HL-60 (cell line): ENCODE measurements around the gene WDR6.

ENCODE experiments used
- DNase-seq, 2 experiments: peaks; one replicate each; pipeline ENCODE4 v3.0.0-alpha.2; 2010 to 2020; ENCODE audit warnings: low read depth in 1 of 2, low spot score in 1 of 2
- H3K27ac ChIP-seq: fragments of 250-450 bp; sonication (Bioruptor Pico); replicated peaks from 2 replicates; pipeline ENCODE4 v1.5.1; 2020; ENCODE audit warnings: mild to moderate bottlenecking, moderate library complexity
- H3K27me3 ChIP-seq: fragments of 250-450 bp; sonication (Bioruptor Pico); 2 replicates; pipeline ENCODE4 v1.5.1; 2021; ENCODE audit warnings: mild to moderate bottlenecking, moderate library complexity; ENCODE audit not compliant: insufficient read depth, poor library complexity, severe bottlenecking
- H3K4me3 ChIP-seq: replicated peaks from 2 replicates; pipeline ENCODE4 v1.5.1; 2011; ENCODE audit warnings: mild to moderate bottlenecking, control low read depth, low read length; ENCODE audit not compliant: insufficient read depth
- GABPA ChIP-seq: IDR thresholded peaks from 2 replicates; pipeline ENCODE4 v1.6.1; 2012; ENCODE audit warnings: low read depth
- POLR2AphosphoS5 ChIP-seq: IDR thresholded peaks from 2 replicates; pipeline ENCODE4 v1.6.1; 2012; ENCODE audit warnings: low read depth
- SPI1 ChIP-seq: IDR thresholded peaks from 2 replicates; pipeline ENCODE4 v1.6.1; 2012; ENCODE audit warnings: low read depth, mild to moderate bottlenecking, borderline replicate concordance
- TF ChIP-seq, protein P1 (sequence below): IDR thresholded peaks from one replicate; pipeline ENCODE4 v1.5.1; 2011; ENCODE audit warnings: low read length, control low read depth, inconsistent platforms; ENCODE audit not compliant: insufficient read depth
- TF ChIP-seq, protein P2 (sequence below): IDR thresholded peaks from 2 replicates; pipeline ENCODE4 v1.6.1; 2012; ENCODE audit warnings: low read depth; ENCODE audit not compliant: insufficient replicate concordance

Gene WDR6

DNA sequence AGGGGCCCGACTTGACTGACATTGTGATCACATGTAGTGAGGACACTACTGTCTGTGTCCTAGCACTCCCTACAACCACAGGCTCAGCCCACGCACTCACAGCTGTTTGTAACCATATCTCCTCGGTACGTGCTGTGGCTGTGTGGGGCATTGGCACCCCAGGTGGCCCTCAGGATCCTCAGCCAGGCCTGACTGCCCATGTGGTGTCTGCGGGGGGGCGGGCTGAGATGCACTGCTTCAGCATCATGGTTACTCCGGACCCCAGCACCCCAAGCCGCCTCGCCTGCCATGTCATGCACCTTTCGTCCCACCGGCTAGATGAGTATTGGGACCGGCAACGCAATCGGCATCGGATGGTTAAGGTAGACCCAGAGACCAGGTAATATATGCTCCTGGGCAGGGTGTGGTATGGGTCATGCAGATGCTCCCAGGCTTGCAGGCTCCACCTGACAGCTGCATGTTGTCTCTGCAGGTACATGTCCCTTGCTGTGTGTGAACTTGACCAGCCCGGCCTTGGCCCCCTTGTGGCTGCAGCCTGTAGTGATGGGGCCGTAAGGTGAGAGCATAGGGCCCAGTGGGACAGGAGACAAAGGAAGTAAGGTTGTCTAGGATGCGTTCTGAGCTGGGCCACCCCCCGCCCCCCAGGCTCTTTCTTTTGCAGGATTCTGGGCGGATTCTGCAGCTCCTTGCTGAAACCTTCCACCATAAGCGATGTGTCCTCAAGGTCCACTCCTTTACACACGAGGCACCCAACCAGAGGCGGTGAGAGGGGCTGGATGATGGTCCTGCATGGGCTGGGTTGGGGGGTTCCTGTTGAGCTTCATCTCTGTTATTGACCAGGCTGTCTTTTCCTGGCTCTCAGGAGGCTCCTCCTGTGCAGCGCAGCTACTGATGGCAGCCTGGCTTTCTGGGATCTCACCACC is 6.8 kb downstream of the WDR6 start:
- Histone ChIP-seq H3K4me3 (no peak overlapping the region), H3K27me3 (no peaks in the 10 kb centered on the region), H3K27ac (no peak overlapping the region)
- no peak for TF ChIP-seq SPI1
- TF ChIP-seq, protein P1, sequence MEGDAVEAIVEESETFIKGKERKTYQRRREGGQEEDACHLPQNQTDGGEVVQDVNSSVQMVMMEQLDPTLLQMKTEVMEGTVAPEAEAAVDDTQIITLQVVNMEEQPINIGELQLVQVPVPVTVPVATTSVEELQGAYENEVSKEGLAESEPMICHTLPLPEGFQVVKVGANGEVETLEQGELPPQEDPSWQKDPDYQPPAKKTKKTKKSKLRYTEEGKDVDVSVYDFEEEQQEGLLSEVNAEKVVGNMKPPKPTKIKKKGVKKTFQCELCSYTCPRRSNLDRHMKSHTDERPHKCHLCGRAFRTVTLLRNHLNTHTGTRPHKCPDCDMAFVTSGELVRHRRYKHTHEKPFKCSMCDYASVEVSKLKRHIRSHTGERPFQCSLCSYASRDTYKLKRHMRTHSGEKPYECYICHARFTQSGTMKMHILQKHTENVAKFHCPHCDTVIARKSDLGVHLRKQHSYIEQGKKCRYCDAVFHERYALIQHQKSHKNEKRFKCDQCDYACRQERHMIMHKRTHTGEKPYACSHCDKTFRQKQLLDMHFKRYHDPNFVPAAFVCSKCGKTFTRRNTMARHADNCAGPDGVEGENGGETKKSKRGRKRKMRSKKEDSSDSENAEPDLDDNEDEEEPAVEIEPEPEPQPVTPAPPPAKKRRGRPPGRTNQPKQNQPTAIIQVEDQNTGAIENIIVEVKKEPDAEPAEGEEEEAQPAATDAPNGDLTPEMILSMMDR: peak; percentile 79
- peak in 1 of 2 experiments; percentile 65 for DNase-seq

DNA sequence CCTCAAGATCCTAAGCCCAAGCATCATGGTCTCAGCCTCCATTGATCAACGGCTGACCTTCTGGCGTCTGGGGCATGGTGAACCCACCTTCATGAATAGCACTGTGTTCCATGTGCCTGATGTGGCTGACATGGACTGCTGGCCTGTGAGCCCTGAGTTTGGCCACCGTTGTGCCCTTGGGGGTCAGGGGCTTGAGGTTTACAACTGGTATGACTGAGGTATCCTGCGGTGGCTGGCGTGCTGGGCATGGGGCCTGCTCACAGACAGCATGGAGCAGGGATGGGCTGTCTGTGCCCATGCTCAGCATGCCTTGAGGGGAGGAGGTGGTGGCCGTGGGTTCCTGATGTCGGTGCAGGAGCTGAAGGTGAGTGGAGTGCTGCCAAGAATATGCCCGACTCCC is 7.9 kb downstream of the WDR6 start:
- DNase-seq: no peak
- Histone ChIP-seq H3K27ac (no peak overlapping the region), H3K27me3 (no peaks in the 10 kb centered on the region), H3K4me3 (no peak overlapping the region)
- TF ChIP-seq POLR2AphosphoS5 (0 out of 2 replicates have a peak, but pooled peaks have one; percentile 27), SPI1 (no peak)

DNA sequence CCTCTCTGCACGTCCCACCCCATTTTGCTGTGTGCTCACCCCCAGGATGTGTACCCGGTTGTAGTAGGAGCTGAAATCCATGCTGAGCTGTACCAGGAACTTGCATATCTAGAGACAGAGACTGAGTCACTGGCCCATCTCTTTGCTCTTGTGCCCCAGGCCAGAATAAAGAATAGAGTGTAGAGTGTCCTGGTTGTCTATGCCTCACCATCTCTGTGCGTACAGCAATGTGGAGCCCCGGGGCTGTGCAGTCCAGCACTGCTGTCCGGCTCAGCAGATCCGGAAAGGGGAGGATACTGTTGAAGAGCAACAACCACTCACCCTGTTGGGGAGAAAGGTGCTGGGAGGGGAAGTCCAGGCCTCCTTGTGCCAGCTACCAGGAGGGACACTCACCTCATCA is 8.6 kb downstream of the WDR6 start:
- Histone ChIP-seq H3K4me3 (no peak overlapping the region), H3K27me3 (no peaks in the 10 kb centered on the region), H3K27ac (no peak overlapping the region)
- no peak for DNase-seq
- no peak for TF ChIP-seq GABPA
- TF ChIP-seq POLR2AphosphoS5: no peak
- TF ChIP-seq SPI1: no peak
- TF ChIP-seq, protein P1: no peak
- TF ChIP-seq, protein P2, sequence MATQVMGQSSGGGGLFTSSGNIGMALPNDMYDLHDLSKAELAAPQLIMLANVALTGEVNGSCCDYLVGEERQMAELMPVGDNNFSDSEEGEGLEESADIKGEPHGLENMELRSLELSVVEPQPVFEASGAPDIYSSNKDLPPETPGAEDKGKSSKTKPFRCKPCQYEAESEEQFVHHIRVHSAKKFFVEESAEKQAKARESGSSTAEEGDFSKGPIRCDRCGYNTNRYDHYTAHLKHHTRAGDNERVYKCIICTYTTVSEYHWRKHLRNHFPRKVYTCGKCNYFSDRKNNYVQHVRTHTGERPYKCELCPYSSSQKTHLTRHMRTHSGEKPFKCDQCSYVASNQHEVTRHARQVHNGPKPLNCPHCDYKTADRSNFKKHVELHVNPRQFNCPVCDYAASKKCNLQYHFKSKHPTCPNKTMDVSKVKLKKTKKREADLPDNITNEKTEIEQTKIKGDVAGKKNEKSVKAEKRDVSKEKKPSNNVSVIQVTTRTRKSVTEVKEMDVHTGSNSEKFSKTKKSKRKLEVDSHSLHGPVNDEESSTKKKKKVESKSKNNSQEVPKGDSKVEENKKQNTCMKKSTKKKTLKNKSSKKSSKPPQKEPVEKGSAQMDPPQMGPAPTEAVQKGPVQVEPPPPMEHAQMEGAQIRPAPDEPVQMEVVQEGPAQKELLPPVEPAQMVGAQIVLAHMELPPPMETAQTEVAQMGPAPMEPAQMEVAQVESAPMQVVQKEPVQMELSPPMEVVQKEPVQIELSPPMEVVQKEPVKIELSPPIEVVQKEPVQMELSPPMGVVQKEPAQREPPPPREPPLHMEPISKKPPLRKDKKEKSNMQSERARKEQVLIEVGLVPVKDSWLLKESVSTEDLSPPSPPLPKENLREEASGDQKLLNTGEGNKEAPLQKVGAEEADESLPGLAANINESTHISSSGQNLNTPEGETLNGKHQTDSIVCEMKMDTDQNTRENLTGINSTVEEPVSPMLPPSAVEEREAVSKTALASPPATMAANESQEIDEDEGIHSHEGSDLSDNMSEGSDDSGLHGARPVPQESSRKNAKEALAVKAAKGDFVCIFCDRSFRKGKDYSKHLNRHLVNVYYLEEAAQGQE: no peak

DNA sequence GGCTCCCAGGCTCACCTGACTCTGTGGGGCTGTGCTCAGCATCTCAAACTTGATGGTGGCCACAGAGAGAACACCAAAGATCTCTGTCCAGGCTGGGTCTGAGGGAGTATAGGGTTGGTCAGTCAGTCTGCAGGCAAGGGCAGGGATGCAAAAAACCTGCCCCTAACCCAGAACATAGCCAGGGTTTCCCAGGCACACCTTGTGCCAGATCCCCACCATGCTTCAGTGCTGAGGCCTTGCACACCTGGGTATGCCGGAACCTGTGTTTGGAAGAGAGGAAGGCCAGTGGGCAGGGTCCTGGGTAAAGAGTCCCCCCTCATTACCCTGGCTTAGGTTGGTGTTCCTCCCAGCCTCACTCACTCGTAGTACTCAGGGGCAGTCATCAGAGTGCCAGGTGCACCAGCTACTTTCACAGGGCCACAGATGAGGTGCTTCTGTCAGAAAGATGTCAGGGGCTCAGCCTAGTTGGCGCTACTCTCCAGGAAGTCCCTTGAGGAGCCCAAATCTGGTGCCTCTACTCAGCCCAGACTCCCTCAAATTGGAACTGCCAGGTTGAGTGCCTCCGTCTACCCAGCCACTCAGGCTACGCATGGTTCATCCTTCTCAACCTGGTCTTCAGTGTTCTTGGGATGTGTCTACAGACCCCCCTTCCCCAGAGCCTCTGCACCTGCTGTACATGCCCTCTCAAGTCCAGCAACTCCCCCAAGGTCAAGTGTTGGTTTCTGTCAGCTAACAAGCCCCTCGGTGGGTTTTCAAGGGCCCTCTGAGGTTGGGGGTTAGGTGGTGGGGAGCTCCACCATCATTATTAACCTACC is 9.4 kb downstream of the WDR6 start:
- Histone ChIP-seq H3K4me3 (no peak overlapping the region), H3K27ac (no peak overlapping the region), H3K27me3 (no peaks in the 10 kb centered on the region)
- TF ChIP-seq, protein P2: no peak
- TF ChIP-seq GABPA (no peak), POLR2AphosphoS5 (no peak), SPI1 (no peak)
- TF ChIP-seq, protein P1: no peak
- DNase-seq: no peak
